GM19035 (cell line): Measurements from ENCODE around the gene MLC1.
"Not testable (repeated sequence)": the region's sequence is repeated elsewhere in the genome, so short reads cannot be mapped to it uniquely, and the experiment has no call there.

ENCODE experiments used
- ATAC-seq: cut with Tn5 transposase; IDR thresholded peaks from one replicate; pipeline ENCODE4 v1.9.1; 2021; ENCODE audit not compliant: unreplicated experiment

Gene MLC1

DNA sequence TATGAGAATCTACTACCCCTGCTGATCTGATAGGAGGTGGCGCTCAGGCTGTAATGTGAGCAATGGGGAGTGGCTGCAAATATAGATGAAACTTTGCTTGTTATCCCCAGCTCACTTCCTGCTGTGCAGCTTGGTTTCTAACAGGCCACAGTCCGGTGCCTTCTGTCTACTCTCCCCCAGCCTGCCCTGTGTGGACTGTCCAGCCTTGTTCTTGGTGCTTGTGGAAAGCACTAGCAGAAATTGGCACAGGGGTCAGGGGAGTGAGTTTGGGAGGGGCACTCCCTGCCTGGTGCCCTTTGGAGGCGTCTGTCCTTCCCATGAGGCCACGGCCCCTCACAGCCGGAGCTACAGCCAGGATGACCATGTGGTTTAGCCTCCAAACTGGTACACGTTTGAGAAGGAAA, 18.9 kb upstream of the MLC1 start:
- no peak for ATAC-seq

DNA sequence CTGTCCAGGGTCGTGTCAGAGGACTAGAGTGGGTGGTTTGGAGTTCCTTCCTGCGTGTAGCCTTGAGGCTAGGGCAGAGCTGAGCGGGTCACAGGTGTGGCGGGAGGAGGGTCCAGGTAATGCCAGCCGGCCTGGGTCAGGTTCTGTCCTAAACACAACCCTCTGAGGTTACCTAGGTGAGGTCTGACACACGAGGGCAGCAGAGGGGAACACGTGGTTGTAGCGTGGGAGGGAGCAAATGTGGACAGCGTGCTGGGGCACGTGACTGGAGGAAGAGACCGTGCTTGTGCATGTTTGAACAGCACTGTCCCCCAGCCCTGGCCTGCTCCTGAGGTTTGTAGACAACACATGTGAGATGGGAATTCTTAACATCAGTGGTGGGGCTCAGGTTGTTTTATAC, 17.7 kb upstream of the MLC1 start:
- no peak for ATAC-seq

- no peak for ATAC-seq
Measured at GRCh38 chr22:50101870-50102565, 16.8 kb upstream of the MLC1 start.

DNA sequence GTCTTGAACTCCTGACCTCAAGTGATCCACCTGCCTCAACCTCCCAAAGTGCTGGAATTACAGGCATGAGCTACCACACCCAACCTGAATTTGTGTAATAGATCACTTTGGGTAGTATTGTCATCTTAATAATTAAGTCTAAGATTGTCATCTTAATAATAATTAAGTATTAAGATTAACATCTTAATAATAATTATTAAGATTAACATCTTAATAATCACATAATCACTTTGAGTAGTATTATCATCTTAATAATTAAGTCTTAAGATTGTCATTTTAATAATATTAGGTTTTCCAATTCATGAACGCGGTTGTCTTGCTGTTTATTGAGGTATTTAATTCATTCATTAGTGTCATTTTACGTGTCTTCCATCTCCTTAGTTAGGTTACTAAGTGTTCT, 12.8 kb upstream of the MLC1 start:
- no peak for ATAC-seq

DNA sequence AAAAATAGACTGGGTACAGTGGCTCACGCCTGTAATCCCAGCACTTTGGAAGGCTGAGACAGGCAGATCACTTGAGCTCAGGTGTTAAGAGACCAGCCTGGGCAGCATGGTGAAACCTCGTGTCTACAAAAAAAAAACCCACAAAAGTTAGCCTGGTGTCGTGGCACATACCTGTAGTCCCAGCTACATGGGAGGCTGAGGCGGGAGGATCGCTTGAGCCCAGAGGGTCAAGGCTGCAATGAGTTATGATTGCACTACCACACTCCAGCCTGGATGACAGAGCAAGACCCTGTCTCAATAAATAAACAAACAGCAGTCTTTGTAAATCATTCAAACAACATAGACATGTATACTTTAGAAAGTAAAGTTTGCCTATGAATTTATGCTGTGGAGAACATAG, 7.1 kb upstream of the MLC1 start:
- ATAC-seq: no peak

DNA sequence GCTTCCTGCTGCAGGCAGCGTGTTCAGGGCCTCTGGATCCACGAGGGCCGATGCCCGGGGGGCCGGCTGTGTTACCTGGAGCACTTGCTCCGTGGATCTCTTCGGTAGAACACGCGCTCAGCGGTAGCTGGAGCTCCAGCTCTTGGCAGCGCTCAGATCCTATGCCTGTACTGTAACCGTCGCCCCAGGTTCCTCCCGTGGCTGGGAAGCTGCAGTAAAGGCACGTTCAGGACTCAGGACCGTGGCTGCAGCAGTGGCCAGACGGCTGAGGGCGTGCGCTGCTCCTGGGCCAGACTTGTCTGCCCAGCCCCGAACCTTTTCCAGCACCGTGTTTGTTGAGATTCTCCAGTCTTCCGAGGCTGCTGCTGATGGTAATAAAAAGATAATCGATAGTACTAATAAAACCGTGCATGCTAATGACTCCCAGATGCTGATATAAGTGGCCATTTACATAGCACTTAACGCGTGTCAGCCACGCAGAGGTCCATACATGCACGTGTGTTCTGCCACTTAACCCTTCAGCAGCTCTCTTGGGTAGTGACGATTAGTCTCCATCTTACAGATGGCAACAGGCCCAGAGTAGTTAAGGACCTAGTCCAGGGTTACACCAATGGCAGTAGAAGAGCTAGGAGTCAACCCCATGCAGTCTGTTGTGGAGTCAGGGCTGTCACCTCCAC, 6.0 kb upstream of the MLC1 start:
- no peak for ATAC-seq

DNA sequence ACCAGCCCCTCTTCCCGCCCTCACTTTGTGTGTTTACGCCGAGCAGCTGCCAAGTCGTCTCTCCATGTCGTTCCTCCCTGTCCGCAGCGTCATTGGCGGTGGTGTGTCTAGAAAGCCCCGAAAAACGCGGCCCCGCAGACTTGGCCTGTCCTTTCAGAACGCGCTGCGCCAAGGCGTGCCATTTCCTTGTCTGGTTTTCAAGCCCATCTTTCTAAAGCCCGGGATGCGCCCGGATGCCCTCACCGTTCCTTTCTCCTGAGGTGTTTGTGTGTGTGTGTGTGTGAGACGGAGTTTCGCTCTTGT, 5.1 kb upstream of the MLC1 start:
- ATAC-seq: no peak

- ATAC-seq: no peak
Measured at GRCh38 chr22:50089682-50090411, 4.6 kb upstream of the MLC1 start, which contains the start of gene MOV10L1. Gene MOV10L1, plus strand, starts transcription at chr22:50090006. Its CDS starts 83 bp downstream, at chr22:50090089.

DNA sequence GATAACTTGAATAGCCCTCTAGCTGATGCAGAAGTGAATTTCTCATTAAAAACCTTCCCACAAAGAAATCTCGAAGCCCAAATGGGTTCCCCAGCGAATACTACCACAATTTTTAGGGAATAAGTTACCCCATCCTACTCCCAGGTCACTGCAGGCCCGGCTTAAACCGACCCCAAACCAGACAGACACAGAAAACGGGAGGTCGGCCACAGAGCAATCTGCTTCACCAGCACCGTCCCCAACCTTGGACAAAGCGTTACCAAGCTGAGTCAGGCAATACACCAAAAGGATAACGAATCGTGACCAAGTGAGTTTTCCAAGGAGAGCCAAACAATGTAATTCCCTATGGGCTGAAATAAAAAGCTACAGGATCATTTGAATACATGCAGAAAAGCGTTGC, 4.0 kb upstream of the MLC1 start:
- ATAC-seq: no peak

GRCh38 chr22:50088096-50088495, 2.9 kb upstream of the MLC1 start:
- ATAC-seq: no peak

DNA sequence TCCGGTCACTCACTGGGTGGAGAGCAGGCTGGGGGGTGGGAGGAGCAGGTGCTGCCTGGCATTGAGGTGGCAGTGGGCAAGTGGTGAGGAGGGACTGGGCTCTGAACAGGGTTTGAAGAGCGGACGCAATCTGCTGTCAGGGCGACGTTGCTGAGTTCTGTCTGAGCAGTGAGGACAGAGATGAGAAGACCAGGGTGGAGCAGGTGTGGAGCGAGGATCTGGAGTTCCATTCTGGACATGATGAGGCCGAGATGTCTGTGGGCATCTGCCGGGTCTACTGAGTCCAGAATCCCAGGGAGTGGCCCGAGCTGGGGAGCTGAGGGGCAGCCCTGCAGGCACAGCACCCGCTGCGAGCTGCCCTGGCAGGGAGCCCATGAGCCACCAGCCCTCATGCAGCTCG, 2.4 kb upstream of the MLC1 start:
- ATAC-seq: no peak

DNA sequence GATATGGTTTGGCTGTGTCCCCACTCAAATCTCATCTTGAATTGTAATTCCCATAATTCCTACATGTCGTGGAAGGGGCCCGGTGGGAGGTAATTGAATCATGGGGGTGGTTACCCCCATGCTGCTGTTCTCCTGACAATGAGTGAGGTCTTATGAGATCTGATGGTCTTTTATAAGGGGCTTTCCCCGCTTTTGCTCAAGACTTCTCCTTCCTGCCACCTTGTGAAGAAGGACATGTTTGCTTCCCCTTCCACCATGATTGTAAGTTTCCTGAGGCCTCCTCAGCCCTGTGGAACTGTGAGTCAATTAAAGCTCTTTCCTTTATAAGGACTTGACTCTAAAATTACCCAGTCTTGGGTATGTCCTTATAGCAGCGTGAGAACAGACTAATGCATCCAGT, 1.7 kb upstream of the MLC1 start:
- not testable (repeated sequence) for ATAC-seq

DNA sequence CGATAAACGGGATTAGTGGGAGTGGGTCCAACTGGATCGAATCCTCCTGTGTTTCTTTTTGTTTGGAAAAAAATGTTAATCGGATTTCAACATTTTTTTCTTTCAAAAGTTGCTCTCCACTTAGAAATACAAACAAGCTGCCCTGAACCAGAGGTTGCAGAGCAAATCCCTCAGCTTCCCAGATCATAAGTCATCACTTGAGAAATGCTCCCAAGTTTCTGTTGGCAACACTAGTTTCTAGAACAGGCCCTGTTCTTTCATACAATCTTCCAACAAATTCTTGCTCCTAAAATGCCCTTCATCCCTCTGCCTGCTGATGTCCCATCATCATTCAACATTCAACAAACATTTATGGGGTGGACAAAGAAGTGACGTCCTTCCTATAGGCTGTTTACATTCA, 1.3 kb upstream of the MLC1 start:
- no peak for ATAC-seq

DNA sequence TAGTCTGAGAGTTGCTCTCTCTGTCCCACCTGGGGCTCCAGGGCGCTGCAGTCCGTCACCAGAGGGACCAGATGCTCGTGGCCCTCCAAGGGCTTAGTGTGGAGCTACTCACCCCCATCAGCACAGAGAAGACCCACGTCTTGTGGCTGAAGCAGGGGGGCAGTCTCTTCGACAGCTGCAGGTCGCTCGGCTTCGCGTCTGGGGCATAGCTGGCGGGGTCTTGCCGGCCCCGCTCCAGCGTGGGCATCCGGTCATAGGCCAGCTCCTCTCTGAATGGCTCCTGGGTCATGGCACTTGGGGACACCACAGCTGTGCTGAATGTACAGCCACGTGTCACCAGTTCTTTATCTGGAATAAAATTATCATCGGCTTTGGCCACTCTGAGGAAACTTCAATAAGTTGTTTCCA, 608 bp downstream of the MLC1 start:
- no peak for ATAC-seq

DNA sequence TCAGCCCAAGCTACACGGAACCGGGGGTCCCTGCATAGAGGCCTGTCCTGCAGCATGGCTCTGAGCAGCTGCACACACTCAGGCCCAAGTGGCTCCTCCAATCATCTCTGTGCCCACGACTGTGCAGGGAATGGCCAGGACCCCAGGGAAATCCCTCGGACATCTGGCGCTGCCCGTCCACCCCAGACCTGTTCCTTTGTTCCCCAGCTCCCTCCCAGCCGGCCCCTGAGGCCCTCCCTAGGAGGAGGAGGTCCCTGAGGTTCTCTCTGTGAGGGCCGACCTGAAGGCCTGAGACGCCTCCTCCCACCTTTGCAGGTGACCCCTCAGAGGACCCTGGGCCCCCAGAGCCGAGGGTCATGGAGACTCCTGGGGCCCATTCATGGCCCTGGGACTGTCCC, 1.1 kb downstream of the MLC1 start:
- ATAC-seq: no peak

DNA sequence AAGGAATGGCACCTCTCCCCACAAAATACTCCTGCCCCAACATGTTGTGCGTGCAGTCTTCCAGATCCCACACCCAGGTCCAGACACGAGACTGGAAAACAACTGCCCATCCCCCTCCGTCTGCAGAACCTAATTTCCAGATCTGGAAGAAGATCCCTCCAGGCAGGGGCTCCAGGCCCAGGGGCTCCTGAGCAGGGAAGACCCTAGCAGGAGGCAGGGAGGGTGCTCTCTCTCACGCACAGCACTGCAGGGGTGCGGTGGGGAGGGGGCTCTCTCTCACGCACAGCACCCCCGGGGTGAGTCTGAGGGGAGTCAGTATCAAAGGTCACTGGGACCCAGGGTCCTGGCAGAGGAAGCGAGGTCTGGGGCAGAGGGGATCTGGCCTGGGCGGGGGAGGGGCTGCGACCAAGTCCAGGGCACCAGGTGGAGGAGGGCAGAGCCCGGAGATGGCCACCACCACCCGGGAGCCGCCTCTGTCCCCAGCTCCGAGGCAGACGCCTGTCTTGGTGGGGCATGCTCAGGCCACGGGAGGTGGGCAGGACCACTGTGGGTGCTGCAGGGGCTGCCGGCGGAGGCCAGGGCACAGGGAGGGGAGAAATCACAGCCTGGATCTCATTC, 1.7 kb downstream of the MLC1 start:
- ATAC-seq: no peak

DNA sequence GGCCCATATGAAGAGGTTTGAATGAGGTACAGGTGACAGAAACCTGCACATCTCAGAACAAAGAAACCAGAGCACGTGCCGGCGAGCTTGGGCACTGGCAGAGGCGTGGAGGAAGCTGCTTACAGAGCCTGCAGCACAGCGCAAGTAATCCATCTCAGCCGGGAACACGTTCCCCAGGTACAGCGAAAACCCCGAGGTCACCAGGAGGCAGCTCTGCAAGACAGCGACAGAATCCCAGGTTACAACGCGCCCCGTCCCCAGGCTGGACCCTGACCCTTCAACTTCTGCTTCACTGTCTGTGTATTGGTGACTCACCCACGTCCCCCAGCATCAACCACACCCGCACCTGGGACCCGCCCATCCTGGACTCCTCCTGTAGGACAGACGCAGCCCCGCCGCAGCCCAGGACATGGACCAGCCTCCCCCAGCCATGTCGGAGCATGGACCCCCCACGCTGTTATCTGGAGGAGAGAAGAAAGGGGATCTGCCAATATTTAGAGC, 2.2 kb downstream of the MLC1 start:
- no peak for ATAC-seq

DNA sequence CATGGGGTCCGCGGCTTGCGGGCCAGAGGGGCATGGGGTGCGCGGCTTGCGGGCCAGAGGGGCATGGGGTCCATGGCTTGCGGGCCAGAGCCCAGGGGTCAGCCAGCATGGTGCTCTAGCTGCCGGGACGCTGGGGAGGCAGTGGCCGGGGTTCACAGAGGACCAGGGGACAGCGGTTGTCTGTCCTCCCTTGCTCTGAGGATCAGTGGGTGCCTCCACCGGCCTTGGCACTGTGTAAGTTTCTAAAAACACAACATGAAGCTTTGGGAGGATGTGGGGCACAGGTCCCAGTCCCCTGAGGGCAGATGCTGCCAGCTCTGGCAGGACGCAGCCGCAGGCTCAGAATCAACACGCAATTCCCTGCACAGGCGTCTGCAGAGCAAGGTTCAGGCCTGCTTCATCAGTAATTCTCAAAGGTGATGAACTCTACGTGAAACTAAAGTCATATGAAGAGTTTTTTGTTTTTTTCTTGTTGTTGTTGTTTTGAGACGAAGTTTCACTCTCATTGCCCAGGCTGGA, 3.0 kb downstream of the MLC1 start:
- ATAC-seq: no peak

DNA sequence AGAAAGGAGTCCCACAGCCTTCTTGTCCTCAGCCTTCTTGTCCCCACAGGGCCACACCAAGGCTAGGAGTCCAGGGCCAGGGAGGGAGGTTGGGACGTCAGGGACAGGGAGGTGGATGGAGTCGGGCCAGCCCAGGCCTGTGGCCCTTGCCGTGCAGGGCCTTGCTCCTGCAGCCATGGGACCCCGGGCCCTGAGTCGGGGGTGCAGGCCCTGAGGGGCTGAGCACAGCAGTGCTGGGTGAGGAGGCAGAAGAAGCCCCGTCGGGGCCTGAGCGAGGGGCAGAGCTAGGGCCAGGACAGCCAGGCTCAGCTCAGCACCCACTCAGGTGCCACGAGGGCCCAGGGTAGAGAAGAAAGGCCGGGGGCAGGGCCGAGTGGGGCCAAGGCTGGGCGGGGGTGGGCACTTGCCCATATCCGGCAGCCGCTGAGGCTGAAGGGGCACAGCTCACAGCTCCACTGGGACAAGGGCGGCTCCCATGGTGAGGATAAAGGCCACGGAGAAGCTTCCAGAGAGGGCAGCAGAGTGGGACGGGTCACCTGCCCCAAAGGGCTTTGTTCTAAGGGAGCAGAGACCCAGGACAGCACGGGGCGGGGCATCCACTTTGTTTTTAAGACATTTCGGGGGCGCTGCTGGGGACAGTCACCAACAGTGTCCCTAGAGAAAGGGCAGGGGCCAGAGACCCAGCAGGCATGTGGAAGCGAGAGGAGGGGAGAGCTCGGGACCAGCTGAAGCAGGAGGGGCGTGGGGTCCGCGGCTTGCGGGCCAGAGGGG, 3.6 kb downstream of the MLC1 start:
- ATAC-seq: no peak

GRCh38 chr22:50080077-50080465, 5.2 kb downstream of the MLC1 start:
- no peak for ATAC-seq

- ATAC-seq: no peak
Measured at GRCh38 chr22:50078761-50079160, 6.5 kb downstream of the MLC1 start.
